Adrenal gland (tissue), 12 donors: Measurements from ENCODE around the gene INTS1. TPM values are rescaled to one million over a fixed set of nuclear protein-coding genes. Genes with fewer than 3 reads are reported as not detected.

ENCODE experiments used
- DNase-seq, 7 donors: peaks; one replicate each; pipeline ENCODE4 v3.0.0-alpha.2; 2019 to 2020
- H3K27ac ChIP-seq, 5 donors: fragments of 200-600 bp; sonication (generic) in 4 of 5; 1 replicate in 3 of 5; 2 replicates in 2 of 5; pipeline versions ENCODE4 v1.5.1 to v1.8.0; 2016 to 2020; ENCODE audit warnings: mild to moderate bottlenecking in 1 of 5
- H3K27me3 ChIP-seq: fragments of 200-600 bp; 2 replicates; pipeline ENCODE4 v1.8.0; 2021
- H3K36me3 ChIP-seq, 2 donors: fragments of 200-600 bp; replicated peaks in 1 of 2; 1 replicate in 1 of 2; 2 replicates in 1 of 2; pipeline versions ENCODE4 v1.5.1 to v1.8.0; 2018 to 2022
- H3K4me1 ChIP-seq, 2 donors: fragments of 200-600 bp; replicated peaks in 1 of 2; 1 replicate in 1 of 2; 2 replicates in 1 of 2; pipeline versions ENCODE4 v1.5.1 to v1.8.0; 2018 to 2021
- H3K4me3 ChIP-seq, 4 donors: fragments of 200-600 bp; sonication (generic) in 3 of 4; one replicate each; pipeline ENCODE4 v1.5.1; 2016 to 2018
- H3K9me3 ChIP-seq, 3 donors: fragments of 200-600 bp; sonication (generic) in 1 of 3; replicated peaks in 1 of 3; 1 replicate in 2 of 3; 2 replicates in 1 of 3; pipeline versions ENCODE4 v1.5.1 to v1.8.0; 2016 to 2021
- POLR2A ChIP-seq, 2 donors: fragments of 450-650 bp; IDR thresholded peaks; one replicate each; pipeline ENCODE4 v1.6.1; 2017; ENCODE audit warnings: antibody characterized with exemption in 2 of 2, mild to moderate bottlenecking in 2 of 2, moderate library complexity in 1 of 2
- WGBS, 4 donors: extraction: QIAGEN DNeasy Blood & Tissue Kit in 2 of 4; methylation state at CpG; one replicate each; pipeline versions ENCODE4 v1.1.5 to v1.1.7; 2013 to 2017; 5-methylcytosine and 5-hydroxymethylcytosine counted together
- intact Hi-C, 2 donors: fragments of 100-400 bp; cut with DNase I; formaldehyde crosslinking; loops; one replicate each; pipeline versions ENCODE4 v1.14.1 to v1.15.0; 2022 to 2023
- polyA plus RNA-seq, 3 donors: library from polyadenylated mRNA; stranded (reverse); fragments of 200-250 nt in 2 of 3; fragments of 350-450 nt in 1 of 3; fragmentation: Illumina TruSeq in 1 of 3; extraction: RNeasy Lipid Tissue Mini Kit (QIAGEN cat#74804) in 1 of 3; gene quantifications; one replicate each; pipeline ENCODE4 v1.2.3, GENCODE V29; 2013 to 2014
- total RNA-seq, 9 donors: library from RNA; depleted of rRNA in 4 of 9; stranded (reverse); fragments of >200 nt in 4 of 9; fragments of 120-200 nt in 1 of 9; fragmentation: NEBNext Ultra II Directional in 1 of 9; extraction: Animal tissue kit (Norgen Biotek cat#: 25700) in 1 of 9; gene quantifications; one replicate each; pipeline versions ENCODE4 v1.1.0 to v1.2.4, GENCODE V29; 2013 to 2023
- TF ChIP-seq, protein P1 (sequence below), 6 experiments: fragments of 450-650 bp in 4 of 6; fragments of 200-600 bp in 2 of 6; sonication (generic) in 1 of 6; IDR thresholded peaks; 1 replicate in 5 of 6; 2 replicates in 1 of 6; pipeline versions ENCODE4 v1.5.1 to v1.8.0; 2016 to 2021; ENCODE audit warnings: antibody characterized with exemption in 6 of 6, mild to moderate bottlenecking in 2 of 6, moderate library complexity in 1 of 6
- donor health status: healthy with polysubstance abuse.
- donor health status: Bipolar disorder and iron deficiency.
- donor health status: DM: yes; HTN: yes; CAD: no.
- donor health status: DM: no; HTN: no; CAD: no.
- donor health status: DM: no; HTN: no; CAD: no.
- donor health status: DM: yes; HTN: yes; CAD: no.

INTS1 gene
- total and polyA plus RNA-seq, 12 donors: 4.7 to 152 (median 72.8) TPM

GRCh38 chr7:1548438-1548831 is 44.2 kb upstream of the INTS1 start:
- Histone ChIP-seq H3K9me3 (no peaks in the 10 kb centered on the region), H3K4me3 (no peak overlapping the region), H3K27ac (no peak overlapping the region), H3K4me1 (no peaks in the 10 kb centered on the region), H3K36me3 (no peaks in the 10 kb centered on the region), H3K27me3 (no peaks in the 10 kb centered on the region)
- no peak for DNase-seq
- TF ChIP-seq, protein P1, sequence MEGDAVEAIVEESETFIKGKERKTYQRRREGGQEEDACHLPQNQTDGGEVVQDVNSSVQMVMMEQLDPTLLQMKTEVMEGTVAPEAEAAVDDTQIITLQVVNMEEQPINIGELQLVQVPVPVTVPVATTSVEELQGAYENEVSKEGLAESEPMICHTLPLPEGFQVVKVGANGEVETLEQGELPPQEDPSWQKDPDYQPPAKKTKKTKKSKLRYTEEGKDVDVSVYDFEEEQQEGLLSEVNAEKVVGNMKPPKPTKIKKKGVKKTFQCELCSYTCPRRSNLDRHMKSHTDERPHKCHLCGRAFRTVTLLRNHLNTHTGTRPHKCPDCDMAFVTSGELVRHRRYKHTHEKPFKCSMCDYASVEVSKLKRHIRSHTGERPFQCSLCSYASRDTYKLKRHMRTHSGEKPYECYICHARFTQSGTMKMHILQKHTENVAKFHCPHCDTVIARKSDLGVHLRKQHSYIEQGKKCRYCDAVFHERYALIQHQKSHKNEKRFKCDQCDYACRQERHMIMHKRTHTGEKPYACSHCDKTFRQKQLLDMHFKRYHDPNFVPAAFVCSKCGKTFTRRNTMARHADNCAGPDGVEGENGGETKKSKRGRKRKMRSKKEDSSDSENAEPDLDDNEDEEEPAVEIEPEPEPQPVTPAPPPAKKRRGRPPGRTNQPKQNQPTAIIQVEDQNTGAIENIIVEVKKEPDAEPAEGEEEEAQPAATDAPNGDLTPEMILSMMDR (IDR thresholded peaks at IDR 0.05): no peak
- TF ChIP-seq POLR2A (IDR thresholded peaks at IDR 0.05): no peak
- 64 to 72% (median 70%) methylated on average over 11 to 17 of the region's 17 CpGs for WGBS, 4 donors
- intact Hi-C loops: no loop called here

- TF ChIP-seq, protein P1 (IDR thresholded peaks at IDR 0.05): no peak
- no peak for TF ChIP-seq POLR2A (IDR thresholded peaks at IDR 0.05)
- H3K4me3 ChIP-seq: no peak overlapping the region
- no peaks in the 10 kb centered on the region for H3K36me3 ChIP-seq
- no peaks in the 10 kb centered on the region for H3K27me3 ChIP-seq
- no peak for DNase-seq
- no peak overlapping the region for H3K27ac ChIP-seq
- WGBS, 4 donors: 68 to 80% (median 75%) methylated on average over 12 to 35 of the region's 35 CpGs
- H3K9me3 ChIP-seq: no peaks in the 10 kb centered on the region
- no peaks in the 10 kb centered on the region for H3K4me1 ChIP-seq
- intact Hi-C loops: no loop called here
These were observed 43.7 kb upstream of the INTS1 start for GRCh38 chr7:1547777-1548437.

GRCh38 chr7:1546909-1547776 is 43.0 kb upstream of the INTS1 start:
- H3K27ac ChIP-seq: no peak overlapping the region
- intact Hi-C loops: no loop called here
- 71 to 85% (median 83%) methylated on average over 7 to 41 of the region's 41 CpGs for WGBS, 4 donors
- no peaks in the 10 kb centered on the region for H3K27me3 ChIP-seq
- peaks cover 0 to 5% of the 10 kb centered on the region in 2 donors for H3K36me3 ChIP-seq
- H3K4me3 ChIP-seq: no peak overlapping the region
- H3K4me1 ChIP-seq: no peaks in the 10 kb centered on the region
- peak in 2 of 7 donors; percentile 7 to 23 for DNase-seq
- no peaks in the 10 kb centered on the region for H3K9me3 ChIP-seq
- no peak for TF ChIP-seq POLR2A (IDR thresholded peaks at IDR 0.05)
- TF ChIP-seq, protein P1 (IDR thresholded peaks at IDR 0.05): no peak

GRCh38 chr7:1546274-1546908 is 42.2 kb upstream of the INTS1 start:
- WGBS, 4 donors: 85 to 96% (median 86%) methylated on average over 9 to 28 of the region's 28 CpGs

More at GRCh38 chr7:1546274-1546908, 42.2 kb upstream of the INTS1 start:
- no peak for TF ChIP-seq POLR2A (IDR thresholded peaks at IDR 0.05)
- TF ChIP-seq, protein P1 (IDR thresholded peaks at IDR 0.05): no peak
- Histone ChIP-seq H3K27me3 (no peaks in the 10 kb centered on the region), H3K9me3 (no peaks in the 10 kb centered on the region), H3K4me1 (no peaks in the 10 kb centered on the region), H3K36me3 (peaks cover 0 to 11% of the 10 kb centered on the region in 2 donors), H3K4me3 (no peak overlapping the region), H3K27ac (no peak overlapping the region)
- intact Hi-C loops: no loop called here
- no peak for DNase-seq
